Ishikawa (cell line): ENCODE measurements around the gene SCRT2.

Source experiments
- CEBPB ChIP-seq: IDR thresholded peaks from 2 replicates; pipeline ENCODE4 v1.6.1; 2012
- CREB1 ChIP-seq: IDR thresholded peaks from 2 replicates; pipeline ENCODE4 v1.6.1; 2012; ENCODE audit warnings: low read depth
- EGR1 ChIP-seq: IDR thresholded peaks from 2 replicates; pipeline ENCODE4 v1.6.1; 2012
- EP300 ChIP-seq: IDR thresholded peaks from 2 replicates; pipeline ENCODE4 v1.6.1; 2012; ENCODE audit warnings: borderline replicate concordance
- FOXM1 ChIP-seq: IDR thresholded peaks from 2 replicates; pipeline ENCODE4 v1.6.1; 2012; ENCODE audit warnings: low read depth, borderline replicate concordance
- NFIC ChIP-seq: IDR thresholded peaks from 2 replicates; pipeline ENCODE4 v1.6.1; 2012
- RAD21 ChIP-seq: IDR thresholded peaks from 2 replicates; pipeline ENCODE4 v1.6.1; 2012; ENCODE audit warnings: low read depth
- REST ChIP-seq: IDR thresholded peaks from 2 replicates; pipeline ENCODE4 v1.6.1; 2012; ENCODE audit warnings: low read depth, mild to moderate bottlenecking
- TAF1 ChIP-seq: IDR thresholded peaks from 2 replicates; pipeline ENCODE4 v1.6.1; 2012; ENCODE audit warnings: low read depth, mild to moderate bottlenecking
- TCF12 ChIP-seq: IDR thresholded peaks from 2 replicates; pipeline ENCODE4 v1.6.1; 2012; ENCODE audit warnings: low read depth
- TEAD4 ChIP-seq: IDR thresholded peaks from 2 replicates; pipeline ENCODE4 v1.6.1; 2012
- YY1 ChIP-seq: IDR thresholded peaks from 2 replicates; pipeline ENCODE4 v1.6.1; 2012; ENCODE audit warnings: low read depth
- ZBTB7A ChIP-seq: IDR thresholded peaks from 2 replicates; pipeline ENCODE4 v1.6.1; 2012; ENCODE audit warnings: low read depth
- TF ChIP-seq, protein P1 (sequence below): IDR thresholded peaks from 2 replicates; pipeline ENCODE4 v1.6.1; 2012
- TF ChIP-seq, protein P2 (sequence below): IDR thresholded peaks from 2 replicates; pipeline ENCODE4 v1.6.1; 2012

The SCRT2 gene

GRCh38 chr20:635028-635892 lies 40.3 kb downstream of the SCRT2 start:
- TF ChIP-seq ZBTB7A (no peak), TCF12 (no peak), REST (no peak), CREB1 (no peak), FOXM1 (no peak), YY1 (no peak), EP300 (no peak), EGR1 (no peak), TAF1 (no peak)
- TF ChIP-seq, protein P1, sequence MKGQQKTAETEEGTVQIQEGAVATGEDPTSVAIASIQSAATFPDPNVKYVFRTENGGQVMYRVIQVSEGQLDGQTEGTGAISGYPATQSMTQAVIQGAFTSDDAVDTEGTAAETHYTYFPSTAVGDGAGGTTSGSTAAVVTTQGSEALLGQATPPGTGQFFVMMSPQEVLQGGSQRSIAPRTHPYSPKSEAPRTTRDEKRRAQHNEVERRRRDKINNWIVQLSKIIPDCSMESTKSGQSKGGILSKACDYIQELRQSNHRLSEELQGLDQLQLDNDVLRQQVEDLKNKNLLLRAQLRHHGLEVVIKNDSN: no peak
- TF ChIP-seq, protein P2, sequence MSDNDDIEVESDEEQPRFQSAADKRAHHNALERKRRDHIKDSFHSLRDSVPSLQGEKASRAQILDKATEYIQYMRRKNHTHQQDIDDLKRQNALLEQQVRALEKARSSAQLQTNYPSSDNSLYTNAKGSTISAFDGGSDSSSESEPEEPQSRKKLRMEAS: no peak

- TF ChIP-seq TCF12 (no peak), CEBPB (no peak), NFIC (no peak), CREB1 (no peak), EGR1 (no peak)
- TF ChIP-seq, protein P1: no peak
- TF ChIP-seq, protein P2: no peak
Measured at GRCh38 chr20:634148-634925, 41.3 kb downstream of the SCRT2 start.

GRCh38 chr20:631101-631500 lies 44.5 kb downstream of the SCRT2 start:
- 0 out of 2 replicates have a peak, but pooled peaks have one; percentile 41 for TF ChIP-seq TEAD4
- TF ChIP-seq RAD21: no peak
- no peak for TF ChIP-seq CEBPB
- no peak for TF ChIP-seq EP300

GRCh38 chr20:626579-626978 lies 49.0 kb downstream of the SCRT2 start:
- TF ChIP-seq TAF1: no peak

DNA sequence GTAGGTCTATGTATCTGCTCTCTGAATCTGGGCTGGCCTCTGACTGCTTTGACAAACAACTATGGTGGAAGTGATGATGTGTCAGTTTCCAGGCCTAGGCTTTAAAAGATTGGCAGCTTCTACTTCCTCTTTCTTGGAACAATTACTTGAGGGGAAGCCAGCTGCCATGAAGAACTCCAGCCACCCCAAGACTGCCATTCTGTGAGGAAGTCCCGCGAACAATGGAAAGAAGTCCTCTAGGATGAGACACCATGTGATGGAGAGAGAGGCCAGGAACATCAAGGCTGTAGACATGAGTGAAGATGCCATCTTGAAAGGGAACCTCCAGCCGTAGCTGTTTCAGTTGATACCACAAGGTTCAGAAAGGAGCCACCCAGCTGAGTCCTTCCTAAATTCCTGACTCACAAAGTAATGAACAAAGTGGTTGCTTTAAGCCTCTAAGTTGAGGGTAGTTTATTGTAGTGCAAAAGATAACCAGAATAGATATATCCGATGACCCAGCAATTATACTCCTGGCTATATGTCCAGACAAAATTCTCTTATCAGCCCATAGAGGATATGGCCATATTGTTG lies 50.2 kb downstream of the SCRT2 start:
- no peak for TF ChIP-seq TAF1

DNA sequence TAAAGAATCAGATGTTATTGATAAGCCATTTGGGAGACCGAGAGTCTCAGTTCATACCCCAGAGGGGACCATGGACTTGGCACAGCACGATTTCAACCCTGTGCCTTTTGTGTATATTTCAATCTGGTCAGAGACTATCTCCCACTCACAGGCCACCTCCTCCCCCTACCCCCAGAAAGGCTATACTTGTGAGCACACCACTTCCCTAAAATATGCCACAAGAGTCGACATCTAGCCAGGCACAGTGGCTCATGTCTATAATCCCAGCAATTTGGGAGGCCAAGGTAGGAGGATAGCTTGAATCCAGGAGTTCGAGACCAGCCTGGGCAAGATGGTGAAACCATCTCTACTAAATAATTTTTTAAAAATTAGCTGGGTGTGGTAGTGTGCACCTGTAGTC lies 51.9 kb downstream of the SCRT2 start:
- TF ChIP-seq YY1: no peak
- no peak for TF ChIP-seq TCF12
- no peak for TF ChIP-seq TAF1
- no peak for TF ChIP-seq CEBPB
- TF ChIP-seq EP300: no peak
- TF ChIP-seq NFIC: no peak
- TF ChIP-seq, protein P2: no peak
- no peak for TF ChIP-seq TEAD4
- no peak for TF ChIP-seq RAD21
- TF ChIP-seq, protein P1: no peak
- TF ChIP-seq ZBTB7A: no peak
- no peak for TF ChIP-seq EGR1
- no peak for TF ChIP-seq CREB1
- no peak for TF ChIP-seq REST
- no peak for TF ChIP-seq FOXM1
